Measurements from ENCODE around the gene SLC9A1. TPM values are rescaled to one million over a fixed set of nuclear protein-coding genes. Genes with fewer than 3 reads are reported as not detected.

Gene SLC9A1
- 21.3 and 28.6 TPM in 2 replicates for total RNA-seq

GRCh38 chr1:27154991-27155781 lies at the start of gene SLC9A1:
SLC9A1 (minus strand) TSS chr1:27155125; CDS start chr1:27154334, 791 bp downstream.

Other genes starting within 250 kb of the SLC9A1 start
- gene NR0B2, start 241.2 kb downstream of the SLC9A1 start, total RNA-seq, result not detected in 2 replicates
- gene NUDC, start 233.4 kb downstream of the SLC9A1 start, total RNA-seq, result 99.9 and 108 TPM in 2 replicates
- gene KDF1, start 194.7 kb downstream of the SLC9A1 start, total RNA-seq, result not detected in 2 replicates
- 230 and 265 TPM in 2 replicates for gene TRNP1, start 161.4 kb downstream of the SLC9A1 start, total RNA-seq
- 3.0 and 3.7 TPM in 2 replicates for gene TENT5B, start 142.3 kb downstream of the SLC9A1 start, total RNA-seq
- 20.1 and 23.4 TPM in 2 replicates for gene WDTC1, start 79.5 kb upstream of the SLC9A1 start, total RNA-seq
- gene TMEM222, start 167.0 kb upstream of the SLC9A1 start, total RNA-seq, result 26.4 and 27.7 TPM in 2 replicates
- 0.27 and 0.30 TPM in 2 replicates for gene SYTL1, start 186.9 kb upstream of the SLC9A1 start, total RNA-seq
- 16.9 and 20.6 TPM in 2 replicates for gene MAP3K6, start 211.8 kb upstream of the SLC9A1 start, total RNA-seq
- 0.64 and 2.3 TPM in 2 replicates for gene FCN3, start 219.7 kb upstream of the SLC9A1 start, total RNA-seq
- not detected in 2 replicates for gene CD164L2, start 228.2 kb upstream of the SLC9A1 start, total RNA-seq
- 2.0 and 2.1 TPM in 2 replicates for gene GPR3, start 237.5 kb upstream of the SLC9A1 start, total RNA-seq

Data from mammary microvascular endothelial cell (primary cell).